Activated CD4-positive, CD25-positive, alpha-beta regulatory T cell (primary cell): ENCODE measurements around the gene ARHGAP26.

ENCODE experiments used
- DNase-seq, 4 experiments: peaks; one replicate each; lab custom pipeline; 2025; lab: John Stamatoyannopoulos, UW

Gene ARHGAP26

GRCh38 chr5:143239882-143240518 lies 469.8 kb downstream of the ARHGAP26 start:
- DNase-seq: no peak

- no peak for DNase-seq
Measured at GRCh38 chr5:143241892-143242291, 471.7 kb downstream of the ARHGAP26 start.

GRCh38 chr5:143243103-143243502 lies 472.9 kb downstream of the ARHGAP26 start:
- DNase-seq: no peak

GRCh38 chr5:143244000-143244736 lies 474.0 kb downstream of the ARHGAP26 start:
- DNase-seq: no peak

- DNase-seq: no peak
Measured at GRCh38 chr5:143244990-143245389, 474.8 kb downstream of the ARHGAP26 start.

GRCh38 chr5:143245929-143246561 lies 475.9 kb downstream of the ARHGAP26 start:
- no peak for DNase-seq

GRCh38 chr5:143247134-143247815 lies 477.1 kb downstream of the ARHGAP26 start:
- no peak for DNase-seq

- no peak for DNase-seq
Measured at GRCh38 chr5:143248391-143248790, 478.2 kb downstream of the ARHGAP26 start.

- DNase-seq: no peak
Measured at GRCh38 chr5:143248822-143249579, 478.8 kb downstream of the ARHGAP26 start.

- no peak for DNase-seq
Measured at GRCh38 chr5:143249851-143250250, 479.7 kb downstream of the ARHGAP26 start.

- DNase-seq: no peak
Measured at GRCh38 chr5:143251190-143251589, 481.0 kb downstream of the ARHGAP26 start.

GRCh38 chr5:143251946-143252345 lies 481.8 kb downstream of the ARHGAP26 start:
- no peak for DNase-seq

- DNase-seq: no peak
Measured at GRCh38 chr5:143254819-143255218, 484.6 kb downstream of the ARHGAP26 start.

GRCh38 chr5:143258559-143259253 lies 488.5 kb downstream of the ARHGAP26 start:
- no peak for DNase-seq

GRCh38 chr5:143259254-143259605 lies 489.1 kb downstream of the ARHGAP26 start:
- no peak for DNase-seq

- no peak for DNase-seq
Measured at GRCh38 chr5:143261748-143262392, 491.7 kb downstream of the ARHGAP26 start.

GRCh38 chr5:143262393-143263174 lies 492.4 kb downstream of the ARHGAP26 start:
- DNase-seq: no peak

GRCh38 chr5:143263272-143263810 lies 493.2 kb downstream of the ARHGAP26 start:
- no peak for DNase-seq

GRCh38 chr5:143265995-143266394 lies 495.8 kb downstream of the ARHGAP26 start:
- DNase-seq: no peak

GRCh38 chr5:143267186-143267585 lies 497.0 kb downstream of the ARHGAP26 start:
- DNase-seq: no peak
